SJSA1 (cell line): Measurements from ENCODE around the gene KCTD2. TPM values are rescaled to one million over a fixed set of nuclear protein-coding genes. Genes with fewer than 3 reads are reported as not detected.
A peak's percentile ranks its signal among the peaks of the same experiment; 100 is the strongest.
"Not testable (repeated sequence)": the region's sequence is repeated elsewhere in the genome, so short reads cannot be mapped to it uniquely, and the experiment has no call there.

Source experiments
- DNase-seq, 2 experiments: peaks; one replicate each; pipeline ENCODE4 v3.0.0-alpha.2; 2015 to 2020; ENCODE audit warnings: low spot score in 2 of 2, low read depth in 1 of 2
- H3K27ac ChIP-seq: fragments of 250-450 bp; sonication (Bioruptor Pico); 2 replicates; pipeline ENCODE4 v1.5.1; 2020; ENCODE audit warnings: mild to moderate bottlenecking, moderate library complexity
- H3K27me3 ChIP-seq: fragments of 250-450 bp; sonication (Bioruptor Pico); replicated peaks from 2 replicates; pipeline ENCODE4 v1.5.1; 2020; ENCODE audit warnings: mild to moderate bottlenecking, moderate library complexity
- H3K36me3 ChIP-seq: fragments of 250-450 bp; sonication (Bioruptor Pico); 2 replicates; pipeline ENCODE4 v1.5.1; 2020; ENCODE audit warnings: mild to moderate bottlenecking
- H3K4me1 ChIP-seq: fragments of 250-450 bp; sonication (Bioruptor Pico); replicated peaks from 2 replicates; pipeline ENCODE4 v1.6.1; 2021; ENCODE audit warnings: mild to moderate bottlenecking
- H3K4me3 ChIP-seq: fragments of 250-450 bp; sonication (Bioruptor Pico); 2 replicates; pipeline ENCODE4 v1.5.1; 2020; ENCODE audit warnings: mild to moderate bottlenecking
- H3K9me3 ChIP-seq: fragments of 250-450 bp; sonication (Bioruptor Pico); replicated peaks from 2 replicates; pipeline ENCODE4 v1.5.1; 2020; ENCODE audit warnings: mild to moderate bottlenecking
- total RNA-seq: library from RNA; depleted of rRNA; stranded (reverse); fragments of >200 nt; shearing (Covaris generic); gene quantifications from 2 replicates; pipeline ENCODE4 v1.2.3, GENCODE V29; 2014

The KCTD2 gene
- total RNA-seq, 1 experiment from 2014 or later: 24.4 TPM

DNA sequence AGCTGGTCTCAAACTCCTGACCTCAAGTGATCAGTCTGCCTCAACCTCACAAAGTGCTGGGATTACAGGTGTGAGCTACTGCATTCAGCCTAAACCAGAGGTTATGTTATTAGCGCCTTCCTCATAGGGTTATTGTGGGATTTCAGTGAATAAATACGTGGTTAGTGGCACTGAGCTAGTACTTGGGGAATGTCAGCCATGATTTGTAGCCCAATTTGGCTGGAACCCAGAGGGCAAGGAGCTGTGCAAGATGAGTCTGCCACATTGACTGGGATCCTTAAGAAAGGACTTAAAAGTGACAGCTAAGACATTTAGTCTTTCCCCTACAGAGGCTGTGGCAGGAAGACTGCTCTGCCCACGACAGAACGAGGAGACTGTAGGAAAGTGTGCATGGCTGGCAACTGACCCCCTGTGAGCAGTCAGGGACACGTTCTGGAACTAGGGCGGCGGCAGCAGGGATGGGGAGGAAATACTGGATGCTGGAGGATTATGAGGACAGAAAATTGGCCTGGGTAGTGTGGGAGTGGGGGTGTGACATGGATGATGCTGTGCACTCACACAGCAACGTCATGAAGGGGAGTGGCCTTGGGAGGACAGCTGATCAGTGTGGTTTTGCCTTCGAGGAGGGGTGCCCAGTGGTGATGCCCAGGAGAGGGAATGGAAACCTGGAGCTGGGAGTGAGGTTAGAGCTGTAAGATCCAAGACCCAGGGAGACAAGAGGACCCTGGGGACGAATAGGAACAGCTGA lies 14.9 kb upstream of the KCTD2 start:
- peak overlapping the region; percentile 63 for H3K4me3 ChIP-seq
- H3K27ac ChIP-seq: no peak overlapping the region
- DNase-seq: peak; percentile 73 to 89
- H3K27me3 ChIP-seq: no peaks in the 10 kb centered on the region
- H3K36me3 ChIP-seq: peaks cover 9% of the 10 kb centered on the region
- peaks cover 19% of the 10 kb centered on the region for H3K4me1 ChIP-seq
- H3K9me3 ChIP-seq: peaks cover 6% of the 10 kb centered on the region

GRCh38 chr17:75032720-75033280 lies 14.2 kb upstream of the KCTD2 start:
- Histone ChIP-seq H3K27ac (no peak overlapping the region), H3K9me3 (peaks cover 6% of the 10 kb centered on the region), H3K4me1 (peaks cover 19% of the 10 kb centered on the region), H3K36me3 (peaks cover 9% of the 10 kb centered on the region), H3K4me3 (peak overlapping the region; percentile 63), H3K27me3 (no peaks in the 10 kb centered on the region)
- DNase-seq: peak in 1 of 2 experiments; percentile 75

- Histone ChIP-seq H3K9me3 (peaks cover 6% of the 10 kb centered on the region), H3K36me3 (peaks cover 15% of the 10 kb centered on the region), H3K27me3 (no peaks in the 10 kb centered on the region), H3K27ac (no peak overlapping the region), H3K4me3 (peak overlapping the region; percentile 63), H3K4me1 (peaks cover 19% of the 10 kb centered on the region)
- DNase-seq: peak; percentile 98 to 100
Measured at GRCh38 chr17:75033346-75034235, 13.4 kb upstream of the KCTD2 start.

DNA sequence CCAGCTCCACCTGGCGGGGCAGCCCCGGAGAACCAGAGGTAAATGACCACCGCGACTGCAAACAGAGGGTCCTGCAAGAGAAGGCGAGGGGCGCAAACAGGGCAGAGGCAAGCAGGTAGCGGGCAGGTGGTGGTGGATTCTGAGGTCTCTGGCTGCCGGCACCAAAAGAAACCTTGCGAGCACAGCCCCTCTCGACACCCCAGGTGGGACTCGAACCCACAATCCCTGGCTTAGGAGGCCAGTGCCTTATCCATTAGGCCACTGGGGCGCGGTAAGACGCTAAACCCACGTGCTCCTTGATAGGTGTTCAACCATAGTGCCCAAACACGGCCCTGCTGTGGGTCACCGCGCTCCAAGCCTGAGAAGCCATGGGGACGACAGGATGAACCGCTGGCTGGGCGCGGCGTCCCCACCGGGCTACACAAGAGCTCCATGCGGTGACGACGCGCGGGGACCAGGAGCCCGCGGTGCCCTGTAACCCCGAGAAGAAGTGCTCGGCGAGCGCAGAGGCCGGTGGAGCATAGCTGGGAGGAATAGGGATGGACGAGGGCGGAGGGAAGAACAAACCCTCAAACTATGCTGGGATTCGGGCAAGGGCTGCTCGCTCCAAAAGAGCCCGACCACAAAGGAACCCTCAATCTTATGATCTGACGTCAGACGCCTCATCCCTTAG lies 12.7 kb upstream of the KCTD2 start:
- no peaks in the 10 kb centered on the region for H3K27me3 ChIP-seq
- peak; percentile 97 to 98 for DNase-seq
- H3K36me3 ChIP-seq: peaks cover 23% of the 10 kb centered on the region

GRCh38 chr17:75036643-75037268 lies 10.3 kb upstream of the KCTD2 start:
- H3K27ac ChIP-seq: no peak overlapping the region
- no peaks in the 10 kb centered on the region for H3K27me3 ChIP-seq
- no peak for DNase-seq
- peaks cover 45% of the 10 kb centered on the region for H3K36me3 ChIP-seq
- H3K4me3 ChIP-seq: no peak overlapping the region
- no peaks in the 10 kb centered on the region for H3K9me3 ChIP-seq
- peaks cover 19% of the 10 kb centered on the region for H3K4me1 ChIP-seq

More for the DNA sequence above, 12.7 kb upstream of the KCTD2 start:
- H3K9me3 ChIP-seq: peaks cover 6% of the 10 kb centered on the region
- H3K4me1 ChIP-seq: peaks cover 19% of the 10 kb centered on the region
- peak overlapping the region; percentile 65 for H3K27ac ChIP-seq
- peak overlapping the region; percentile 63 for H3K4me3 ChIP-seq

GRCh38 chr17:75039238-75039637 lies 7.8 kb upstream of the KCTD2 start:
- Histone ChIP-seq H3K4me1 (peaks cover 9% of the 10 kb centered on the region), H3K27ac (no peak overlapping the region), H3K27me3 (no peaks in the 10 kb centered on the region), H3K4me3 (no peak overlapping the region), H3K36me3 (peaks cover 51% of the 10 kb centered on the region), H3K9me3 (no peaks in the 10 kb centered on the region)
- DNase-seq: no peak

- H3K27me3 ChIP-seq: no peaks in the 10 kb centered on the region
- no peak for DNase-seq
- H3K36me3 ChIP-seq: peaks cover 50% of the 10 kb centered on the region
- no peak overlapping the region for H3K27ac ChIP-seq
- H3K4me3 ChIP-seq: no peak overlapping the region
- 0 out of 2 replicates have a peak, but pooled peaks cover 3% of the 10 kb centered on the region for H3K4me1 ChIP-seq
- no peaks in the 10 kb centered on the region for H3K9me3 ChIP-seq
Measured at GRCh38 chr17:75041656-75042280, 5.3 kb upstream of the KCTD2 start.

DNA sequence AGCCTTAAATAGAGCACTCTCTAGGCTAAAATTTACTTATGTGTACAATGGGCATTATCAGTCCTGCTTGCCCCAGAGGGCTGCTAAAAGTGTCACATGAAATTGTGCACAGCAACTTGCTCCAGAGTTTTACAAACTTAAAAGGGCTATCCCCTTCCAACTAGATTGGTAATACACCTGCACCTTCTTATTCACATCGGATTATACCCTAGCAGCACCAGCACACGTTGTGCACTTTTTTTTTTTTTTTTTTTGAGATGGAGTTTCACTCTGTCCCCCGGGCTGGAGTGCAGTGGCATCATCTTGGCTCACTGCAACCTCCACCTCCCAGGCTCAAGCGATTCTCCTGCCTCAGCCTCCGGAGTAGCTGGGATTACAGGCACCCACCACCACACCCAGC lies 3.2 kb upstream of the KCTD2 start:
- H3K4me3 ChIP-seq, H3K27ac ChIP-seq, H3K27me3 ChIP-seq, H3K9me3 ChIP-seq, DNase-seq: not testable (repeated sequence)
- Histone ChIP-seq H3K36me3 (peaks cover 43% of the 10 kb centered on the region), H3K4me1 (peaks cover 15% of the 10 kb centered on the region)

DNA sequence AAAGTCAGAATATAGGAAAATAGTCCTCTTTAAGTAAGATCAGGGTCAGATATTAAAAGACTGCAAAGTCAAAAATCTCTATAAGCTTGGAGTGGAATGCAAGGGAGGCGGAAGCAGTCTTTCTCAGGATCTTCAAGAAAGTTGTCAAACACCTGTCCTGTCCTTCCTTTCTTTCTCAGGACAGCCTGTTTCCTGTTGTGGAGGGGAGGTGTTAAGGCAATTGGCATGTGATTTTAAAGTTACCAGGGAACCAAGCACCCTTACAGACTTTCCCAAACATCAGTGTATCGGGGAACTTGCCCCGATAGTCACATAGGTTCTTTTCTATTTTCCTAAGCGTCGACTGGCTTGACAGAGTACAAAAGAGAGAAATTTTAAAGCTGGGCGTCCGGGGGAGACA lies 2.3 kb upstream of the KCTD2 start:
- no peak overlapping the region for H3K27ac ChIP-seq
- no peak for DNase-seq
- no peak overlapping the region for H3K4me3 ChIP-seq
- H3K27me3 ChIP-seq: no peaks in the 10 kb centered on the region
- peaks cover 43% of the 10 kb centered on the region for H3K36me3 ChIP-seq
- no peaks in the 10 kb centered on the region for H3K9me3 ChIP-seq
- H3K4me1 ChIP-seq: peaks cover 16% of the 10 kb centered on the region

- H3K27me3 ChIP-seq, H3K9me3 ChIP-seq: not testable (repeated sequence)
- H3K27ac ChIP-seq: peak overlapping the region; percentile 36; the same call in 1 of the 2 replicates
- DNase-seq: peak in 1 of 2 experiments; percentile 23
- H3K4me3 ChIP-seq: peak overlapping the region; percentile 81
- H3K4me1 ChIP-seq: peaks cover 16% of the 10 kb centered on the region
- peaks cover 42% of the 10 kb centered on the region for H3K36me3 ChIP-seq
Measured at GRCh38 chr17:75045946-75046406, 1.0 kb upstream of the KCTD2 start.

- DNase-seq: peak in 1 of 2 experiments; percentile 16
- no peak overlapping the region for H3K27ac ChIP-seq
- no peaks in the 10 kb centered on the region for H3K9me3 ChIP-seq
- peaks cover 40% of the 10 kb centered on the region for H3K36me3 ChIP-seq
- H3K4me3 ChIP-seq: peak overlapping the region; percentile 81
- peaks cover 16% of the 10 kb centered on the region for H3K4me1 ChIP-seq
- no peaks in the 10 kb centered on the region for H3K27me3 ChIP-seq
Measured at GRCh38 chr17:75047398-75048098, 523 bp downstream of the KCTD2 start.

DNA sequence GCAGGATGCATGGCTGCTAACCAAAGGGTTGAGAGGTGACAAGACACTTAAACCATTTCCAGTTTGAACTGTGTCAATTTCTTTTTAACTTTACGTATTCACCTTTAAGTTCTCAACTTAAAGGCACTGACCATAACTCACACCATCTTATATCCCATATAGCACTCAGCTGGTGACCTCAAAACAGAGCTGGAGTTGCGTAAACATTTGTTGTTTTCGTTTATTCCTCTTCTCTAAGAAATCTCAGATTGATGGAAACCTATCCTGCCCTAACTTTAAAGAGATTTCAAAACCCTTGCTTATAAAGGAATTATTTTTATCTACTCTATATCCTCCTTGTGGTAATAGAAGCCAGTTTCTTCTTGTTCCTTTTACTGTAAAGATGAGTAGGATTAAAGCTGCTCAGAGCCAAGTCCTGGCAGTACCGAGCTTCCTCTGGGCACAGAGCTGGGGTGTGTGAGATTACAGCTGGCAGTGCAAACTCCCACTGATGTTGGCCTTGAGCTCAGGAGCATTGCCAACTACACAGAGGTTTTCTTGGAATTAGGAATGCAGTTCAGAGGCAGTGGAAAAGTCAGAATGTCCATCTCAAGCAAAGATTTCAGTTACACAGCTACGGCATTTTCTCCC lies 1.3 kb downstream of the KCTD2 start:
- Histone ChIP-seq H3K27me3 (no peaks in the 10 kb centered on the region), H3K4me1 (peaks cover 16% of the 10 kb centered on the region), H3K36me3 (peaks cover 47% of the 10 kb centered on the region), H3K9me3 (no peaks in the 10 kb centered on the region), H3K27ac (no peak overlapping the region), H3K4me3 (peak overlapping the region; percentile 81)
- no peak for DNase-seq
